ENCODE data around the gene IGFLR1.

DNA sequence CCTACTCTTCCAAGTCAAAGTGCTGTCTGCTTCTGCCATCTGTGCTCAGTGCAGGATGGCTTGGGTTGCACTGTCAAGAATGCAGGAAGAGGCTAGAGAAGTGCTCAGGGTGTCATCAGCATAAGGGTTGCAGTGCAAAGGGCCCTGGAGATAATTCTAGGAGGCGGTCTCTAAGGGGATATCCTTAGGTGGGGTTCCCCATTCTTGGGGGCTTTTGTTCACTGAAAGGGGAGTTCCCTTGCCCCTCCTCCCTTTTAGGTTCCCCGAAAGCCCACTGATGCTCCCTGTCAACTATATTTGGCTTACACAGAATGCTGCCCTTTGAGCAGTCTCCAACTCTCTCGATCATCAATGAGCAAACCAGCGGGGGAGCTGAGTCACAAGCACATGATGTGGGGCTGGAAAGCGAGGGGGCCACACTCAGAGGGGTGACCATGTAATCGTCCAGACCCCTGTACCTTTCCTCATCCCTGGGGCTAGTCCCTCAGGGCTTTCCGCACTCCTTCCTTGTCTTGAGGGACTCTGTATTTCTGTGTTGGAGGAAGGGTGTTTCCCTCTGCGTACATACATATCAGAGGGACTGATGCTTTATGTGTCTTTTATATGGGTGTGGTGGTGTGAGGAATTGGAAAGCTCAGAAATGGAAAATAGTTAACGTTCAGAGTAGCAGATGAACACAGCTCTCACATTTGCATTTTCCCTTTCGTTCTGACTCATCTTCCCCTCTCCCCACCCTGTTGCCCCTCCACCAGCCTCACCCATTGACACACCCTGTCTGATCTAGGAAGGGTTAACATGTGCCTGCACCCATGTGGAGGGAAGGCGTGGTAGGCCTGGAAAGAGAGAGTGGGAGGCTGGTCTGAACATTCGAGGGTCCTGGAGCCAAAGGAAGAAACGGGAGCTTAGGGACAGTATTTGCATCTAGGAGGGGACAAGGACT is 31.2 kb downstream of the IGFLR1 start:
- TF ChIP-seq GATA3 (IDR thresholded peaks at IDR 0.05; ENCODE audit: low read depth, low read length): no peak
- TF ChIP-seq GATA2 (IDR thresholded peaks at IDR 0.05; ENCODE audit: low read depth, low read length): no peak
